ENCODE data around the gene SPECC1. TPM values are rescaled to one million over a fixed set of nuclear protein-coding genes. Genes with fewer than 3 reads are reported as not detected.

The SPECC1 gene
- total RNA-seq, 4 donors from 2014 or later: 44.5 to 87.9 (median 70.0) TPM

- TF ChIP-seq, protein P1, sequence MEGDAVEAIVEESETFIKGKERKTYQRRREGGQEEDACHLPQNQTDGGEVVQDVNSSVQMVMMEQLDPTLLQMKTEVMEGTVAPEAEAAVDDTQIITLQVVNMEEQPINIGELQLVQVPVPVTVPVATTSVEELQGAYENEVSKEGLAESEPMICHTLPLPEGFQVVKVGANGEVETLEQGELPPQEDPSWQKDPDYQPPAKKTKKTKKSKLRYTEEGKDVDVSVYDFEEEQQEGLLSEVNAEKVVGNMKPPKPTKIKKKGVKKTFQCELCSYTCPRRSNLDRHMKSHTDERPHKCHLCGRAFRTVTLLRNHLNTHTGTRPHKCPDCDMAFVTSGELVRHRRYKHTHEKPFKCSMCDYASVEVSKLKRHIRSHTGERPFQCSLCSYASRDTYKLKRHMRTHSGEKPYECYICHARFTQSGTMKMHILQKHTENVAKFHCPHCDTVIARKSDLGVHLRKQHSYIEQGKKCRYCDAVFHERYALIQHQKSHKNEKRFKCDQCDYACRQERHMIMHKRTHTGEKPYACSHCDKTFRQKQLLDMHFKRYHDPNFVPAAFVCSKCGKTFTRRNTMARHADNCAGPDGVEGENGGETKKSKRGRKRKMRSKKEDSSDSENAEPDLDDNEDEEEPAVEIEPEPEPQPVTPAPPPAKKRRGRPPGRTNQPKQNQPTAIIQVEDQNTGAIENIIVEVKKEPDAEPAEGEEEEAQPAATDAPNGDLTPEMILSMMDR (IDR thresholded peaks at IDR 0.05; ENCODE audit: low read depth): no peak
These were observed 112.4 kb downstream of the SPECC1 start for GRCh38 chr17:20121359-20122253.

DNA sequence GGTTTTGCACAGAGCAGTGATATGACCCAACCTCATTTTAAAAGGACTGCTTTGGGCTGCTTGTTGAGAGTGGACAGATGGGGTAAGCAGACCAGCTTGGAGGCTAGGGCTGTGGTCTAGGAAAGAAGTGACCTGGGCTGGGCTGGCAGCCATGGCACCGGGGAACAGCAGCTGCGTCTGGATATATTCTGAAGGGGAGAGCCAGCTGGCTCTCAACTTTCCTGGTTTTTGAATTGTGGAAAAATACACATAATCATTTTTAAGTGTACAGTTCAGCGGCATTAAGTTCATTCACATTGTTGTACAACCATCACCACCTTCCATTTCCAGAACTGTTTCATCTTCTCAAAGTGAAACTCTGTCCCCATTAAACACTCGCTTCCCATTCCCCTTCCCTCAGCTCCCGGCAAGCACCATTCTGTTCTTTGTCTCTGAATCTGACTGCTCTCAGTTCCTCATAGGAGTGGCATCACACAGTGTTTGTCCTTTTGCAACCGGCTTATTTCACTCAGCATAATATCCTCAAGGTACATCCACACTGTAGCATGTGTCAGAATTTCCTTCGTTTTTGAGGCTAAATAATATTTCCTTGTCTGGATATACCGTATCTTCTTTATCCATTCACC is 113.2 kb downstream of the SPECC1 start:
- TF ChIP-seq, protein P1 (IDR thresholded peaks at IDR 0.05; ENCODE audit: low read depth): no peak

DNA sequence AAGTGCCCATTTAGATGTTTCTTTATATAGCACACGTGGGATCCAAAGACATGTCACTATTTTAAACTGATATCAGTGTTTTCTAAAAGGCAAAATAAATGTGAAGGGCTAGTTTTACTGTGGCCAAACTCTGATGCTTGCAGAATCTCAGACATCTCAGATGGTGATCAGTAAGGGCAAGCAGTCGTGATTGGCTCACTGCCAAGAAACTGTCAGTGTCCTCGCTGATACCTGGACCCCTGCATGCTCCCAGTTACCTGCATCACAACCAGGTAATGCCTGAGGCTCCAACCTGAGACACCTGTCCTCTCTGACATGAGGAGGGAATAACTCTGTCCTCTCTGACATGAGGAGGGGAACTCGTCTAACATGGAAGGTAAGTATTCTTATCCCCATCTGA is 114.0 kb downstream of the SPECC1 start:
- TF ChIP-seq, protein P1 (IDR thresholded peaks at IDR 0.05; ENCODE audit: low read depth): no peak

- TF ChIP-seq, protein P1 (IDR thresholded peaks at IDR 0.05; ENCODE audit: low read depth): no peak
These were observed 116.6 kb downstream of the SPECC1 start for GRCh38 chr17:20125724-20126123.

DNA sequence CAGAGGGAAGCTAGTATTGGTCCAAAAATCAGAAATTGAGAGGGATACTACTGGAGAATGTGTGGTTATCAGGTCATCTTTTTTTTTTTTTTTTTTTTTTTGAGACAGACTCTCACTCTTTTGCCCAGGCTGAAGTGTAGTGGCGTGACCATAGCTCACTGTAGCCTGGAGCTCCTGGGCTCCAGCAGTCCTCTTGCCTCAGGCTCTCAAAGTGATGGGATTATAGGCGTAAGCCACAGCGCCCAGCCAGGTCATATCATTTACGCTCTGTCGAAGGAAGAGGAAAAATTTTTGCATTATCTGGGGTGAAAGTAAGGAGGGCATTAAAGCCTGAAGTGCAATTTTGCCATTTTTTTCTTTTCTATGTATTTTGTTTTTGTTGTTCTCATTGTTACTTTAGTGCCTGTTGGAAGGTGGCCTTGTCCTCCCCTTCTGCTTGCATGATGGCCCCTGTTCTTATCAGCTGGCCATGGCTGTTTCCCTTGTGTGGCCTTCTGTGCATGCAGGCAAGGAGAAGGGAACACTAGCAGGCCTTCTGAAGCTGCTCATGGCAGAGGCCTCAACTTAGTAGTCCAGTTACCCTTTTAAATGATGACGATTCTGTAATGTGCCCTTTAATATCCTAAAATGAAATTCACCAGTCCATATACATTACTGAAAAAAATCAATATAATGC is 118.3 kb downstream of the SPECC1 start:
- TF ChIP-seq, protein P1 (IDR thresholded peaks at IDR 0.05; ENCODE audit: low read depth): no peak

DNA sequence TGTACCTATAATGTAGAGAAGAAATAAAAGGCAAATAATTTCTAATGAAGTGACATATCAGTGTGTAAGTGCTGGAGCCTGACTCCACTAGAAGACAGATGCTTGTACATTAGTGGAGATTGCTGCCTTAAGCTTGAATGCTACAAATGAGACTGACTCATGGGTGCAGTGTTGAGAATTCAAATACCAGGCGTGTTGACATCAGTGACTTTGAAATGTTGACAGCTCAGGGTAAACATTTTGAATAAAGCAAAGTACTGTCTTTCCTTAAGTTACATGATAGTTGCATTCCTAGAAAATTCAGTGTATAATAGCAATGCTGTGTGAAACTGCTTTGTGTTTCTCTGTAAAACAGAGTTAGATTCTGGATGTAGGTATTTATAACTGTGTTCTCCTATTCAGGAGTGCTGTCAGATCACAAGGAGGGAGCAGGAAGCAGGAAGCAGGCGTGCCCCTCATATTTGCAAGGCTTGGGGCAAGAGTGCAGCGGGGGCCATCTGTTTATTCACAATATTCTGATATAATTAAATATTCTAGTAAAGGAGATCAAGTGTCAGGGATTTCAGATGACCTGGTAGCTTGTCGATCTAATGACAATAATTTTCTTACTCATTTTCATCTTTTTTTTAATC is 119.0 kb downstream of the SPECC1 start:
- TF ChIP-seq, protein P1 (IDR thresholded peaks at IDR 0.05; ENCODE audit: low read depth): no peak

Data from subcutaneous adipose tissue (tissue), 4 donors.